ENCODE data around the gene PBRM1. TPM values are rescaled to one million over a fixed set of nuclear protein-coding genes. Genes with fewer than 3 reads are reported as not detected.
A peak's percentile ranks its signal among the peaks of the same experiment; 100 is the strongest.
"Not testable (repeated sequence)": the region's sequence is repeated elsewhere in the genome, so short reads cannot be mapped to it uniquely, and the experiment has no call there.

Gene PBRM1
- total RNA-seq, 1 donor from 2014 or later: 181 TPM

DNA sequence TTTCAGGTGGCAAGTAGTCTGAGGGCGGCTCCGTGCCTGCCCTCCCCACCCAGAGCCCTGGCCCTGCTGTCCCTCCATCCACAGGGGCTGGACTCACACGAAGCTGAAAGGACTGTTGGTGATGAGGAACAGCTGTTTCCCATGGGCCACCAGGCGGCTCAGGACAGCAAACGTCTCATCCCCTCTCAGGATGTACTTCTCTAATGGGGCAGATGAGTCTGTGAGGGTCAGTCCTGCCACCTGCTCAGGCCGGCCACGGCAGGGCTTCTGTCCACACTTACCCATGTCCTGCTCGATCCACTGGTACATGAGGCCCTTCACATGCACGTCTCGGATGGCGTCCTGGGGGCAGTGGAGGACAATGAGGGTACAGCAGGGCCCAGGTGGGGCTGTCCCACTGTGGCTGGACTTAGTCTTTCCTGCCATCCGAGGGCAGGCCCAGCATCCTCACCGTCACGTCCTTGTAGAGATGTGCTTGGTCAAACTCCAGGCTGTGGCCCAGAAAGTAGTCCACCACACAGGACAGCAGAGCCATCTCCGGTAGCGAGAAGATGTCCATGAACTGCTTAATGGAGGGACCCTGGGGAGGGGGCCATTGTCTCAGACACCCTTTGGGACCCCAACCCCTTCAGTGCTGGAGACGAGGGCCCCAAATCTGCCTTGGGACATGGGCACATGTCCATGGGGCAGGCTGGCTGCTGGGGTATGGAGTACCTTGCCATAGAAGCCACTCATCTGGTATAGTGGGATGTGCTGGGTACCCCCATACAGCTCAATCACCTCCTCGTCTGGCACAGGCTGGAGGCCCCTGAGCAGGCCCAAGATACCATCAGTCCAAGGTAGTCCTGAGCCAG, 157.8 kb downstream of the PBRM1 start:
- no peak for FAIRE-seq
- DNase-seq (ENCODE audit: low spot score in 2 of 2): peak; percentile 8 to 15

DNA sequence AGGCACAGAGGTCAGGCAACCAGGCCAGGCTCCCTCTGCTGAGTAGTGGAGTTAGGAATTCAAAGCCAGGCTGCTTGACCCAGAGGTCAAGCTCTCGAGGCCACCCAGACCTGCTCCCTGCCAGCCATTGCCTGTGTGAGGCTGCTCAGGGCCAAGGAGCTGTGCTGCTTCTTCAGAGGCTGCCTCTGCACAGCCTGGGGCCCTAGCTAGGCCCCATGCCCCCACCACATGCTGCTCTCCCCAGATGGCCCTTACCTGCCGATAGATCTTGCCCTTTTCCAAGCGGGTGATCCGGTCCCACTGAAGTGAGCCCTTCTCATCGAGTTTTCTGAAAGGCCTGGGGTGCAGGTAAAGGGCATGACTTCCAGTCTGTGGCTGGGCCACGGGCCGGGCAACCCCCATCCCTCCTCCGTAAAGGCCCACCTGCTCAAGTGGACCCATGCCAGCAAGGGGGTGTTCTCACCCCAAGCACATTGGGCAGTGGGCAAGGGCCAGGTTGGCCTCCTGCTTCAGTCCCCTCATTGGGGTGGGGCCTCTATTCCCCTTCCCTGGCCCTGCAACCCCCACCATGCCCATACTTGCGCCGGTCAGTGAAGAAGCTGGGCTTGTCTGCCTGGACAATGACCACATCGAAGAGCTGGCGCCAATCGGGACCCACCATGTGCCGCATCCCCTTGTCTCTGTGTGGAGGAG, 158.5 kb downstream of the PBRM1 start:
- no peak for FAIRE-seq
- peak in 1 of 2 donors; percentile 11 for DNase-seq (ENCODE audit: low spot score in 2 of 2)

DNA sequence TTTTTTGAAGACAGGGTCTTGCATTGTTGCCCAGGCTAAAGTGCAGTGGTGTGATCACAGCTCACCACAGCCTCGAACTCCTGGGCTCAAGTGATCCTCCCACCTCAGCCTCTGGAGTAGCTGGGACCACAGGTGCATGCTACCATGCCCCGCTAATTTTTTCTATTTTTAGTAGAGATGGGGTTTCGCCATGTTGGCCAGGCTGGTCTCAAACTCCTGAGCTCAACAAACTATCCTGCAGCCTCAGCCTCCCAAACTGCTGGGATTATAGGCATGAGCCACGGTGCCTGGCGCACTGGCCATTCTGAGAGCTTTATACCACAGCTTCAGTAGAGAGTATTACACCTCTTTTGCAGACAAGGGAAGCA, 159.1 kb downstream of the PBRM1 start:
- not testable (repeated sequence) for FAIRE-seq; DNase-seq (ENCODE audit: low spot score in 2 of 2)

DNA sequence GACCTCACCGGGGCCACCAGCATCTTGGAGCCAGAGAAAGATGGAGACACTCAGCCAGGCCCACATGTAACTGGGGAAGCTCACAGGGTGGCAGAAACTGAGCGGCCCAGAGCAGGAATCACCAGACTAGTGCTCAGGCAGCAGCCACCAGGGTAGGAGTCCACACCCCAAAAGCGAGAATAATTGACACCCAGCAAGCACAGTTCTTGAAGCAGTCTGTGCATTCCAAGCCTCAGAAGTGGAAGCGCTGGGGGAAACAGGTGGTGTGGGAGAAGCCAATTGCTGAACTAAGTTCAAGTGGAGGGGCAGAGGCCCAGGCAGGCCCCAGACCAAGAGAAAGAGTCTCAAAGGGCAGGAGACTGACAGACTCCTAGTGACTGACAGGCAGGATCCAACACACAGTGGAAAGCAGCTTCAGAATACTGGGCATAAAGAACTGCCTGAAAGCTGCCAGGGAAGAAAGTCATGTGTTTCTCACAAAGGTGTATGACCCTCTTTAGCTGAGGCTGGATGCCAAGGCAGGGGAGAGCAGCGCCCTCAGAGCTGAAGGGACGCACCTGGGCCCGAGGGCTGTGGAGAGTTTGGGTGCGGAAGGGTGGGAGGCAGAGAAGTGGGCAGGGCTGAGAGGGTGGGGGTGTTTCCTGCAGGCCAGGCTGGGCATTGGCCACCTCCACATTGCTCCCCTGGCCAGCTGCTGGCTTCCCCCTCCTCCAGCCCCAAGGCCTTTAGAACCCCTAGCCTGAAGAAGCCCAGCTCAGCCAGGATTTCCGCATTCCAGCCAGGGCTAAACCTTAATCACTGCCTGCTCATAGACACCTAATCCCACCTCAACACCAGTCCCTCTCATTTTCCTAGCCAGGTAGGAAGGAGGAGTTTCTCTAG, 159.8 kb downstream of the PBRM1 start:
- no peak for DNase-seq (ENCODE audit: low spot score in 2 of 2)
- FAIRE-seq: no peak

GRCh38 chr3:52524752-52525679, 160.7 kb downstream of the PBRM1 start:
- no peak for FAIRE-seq
- DNase-seq (ENCODE audit: low spot score in 2 of 2): no peak

DNA sequence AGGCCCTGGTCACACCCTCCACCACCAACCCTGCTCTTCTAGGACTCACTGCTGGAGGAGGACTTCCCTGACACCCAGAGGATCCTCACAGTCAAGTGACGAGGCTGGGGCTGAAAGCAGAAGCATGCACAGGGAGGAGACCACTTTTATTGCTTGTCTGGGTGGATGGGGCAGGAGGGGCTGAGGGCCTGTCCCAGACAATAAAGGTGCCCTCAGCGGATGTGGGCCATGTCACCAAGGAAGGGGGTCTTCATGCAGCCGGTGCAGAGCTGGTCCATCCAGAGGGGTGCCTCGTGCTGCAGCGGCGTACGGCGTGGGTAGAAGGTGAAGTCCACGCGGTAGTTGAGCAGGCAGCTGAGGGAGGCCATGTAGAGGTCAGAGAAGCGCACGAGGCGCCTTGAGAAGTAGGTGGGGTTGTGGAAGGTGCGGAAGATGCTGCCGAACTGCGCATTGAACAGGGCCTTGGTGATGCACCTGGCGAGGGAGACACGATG, 161.4 kb downstream of the PBRM1 start:
- FAIRE-seq: no peak

DNA sequence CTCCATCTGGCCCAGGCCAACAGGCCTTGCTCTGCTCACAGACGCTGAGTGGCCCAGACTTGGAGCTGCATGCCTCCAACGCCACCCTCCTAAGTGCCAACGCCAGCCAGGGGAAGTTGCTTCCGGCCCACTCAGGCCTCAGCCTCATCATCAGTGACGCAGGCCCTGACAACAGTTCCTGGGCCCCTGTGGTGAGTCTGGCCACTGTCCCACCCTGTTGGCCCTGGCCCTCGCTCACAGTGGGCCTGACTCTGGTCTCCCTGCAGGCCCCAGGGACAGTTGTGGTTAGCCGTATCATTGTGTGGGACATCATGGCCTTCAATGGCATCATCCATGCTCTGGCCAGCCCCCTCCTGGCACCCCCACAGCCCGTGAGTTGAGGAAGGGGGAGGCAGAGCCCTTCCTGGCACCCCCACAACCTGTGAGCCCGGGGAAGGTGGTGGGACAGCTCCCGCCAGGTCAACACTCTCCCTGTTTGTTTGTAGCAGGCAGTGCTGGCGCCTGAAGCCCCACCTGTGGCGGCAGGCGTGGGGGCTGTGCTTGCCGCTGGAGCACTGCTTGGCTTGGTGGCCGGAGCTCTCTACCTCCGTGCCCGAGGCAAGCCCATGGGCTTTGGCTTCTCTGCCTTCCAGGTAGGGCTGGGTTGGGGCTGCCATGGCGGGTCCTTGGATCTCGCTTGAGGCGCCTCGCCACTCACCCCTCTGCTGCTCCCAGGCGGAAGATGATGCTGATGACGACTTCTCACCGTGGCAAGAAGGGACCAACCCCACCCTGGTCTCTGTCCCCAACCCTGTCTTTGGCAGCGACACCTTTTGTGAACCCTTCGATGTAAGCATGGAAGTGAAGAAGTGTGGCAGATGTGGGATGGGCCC, 162.1 kb downstream of the PBRM1 start:
- DNase-seq (ENCODE audit: low spot score in 2 of 2) (no peak), FAIRE-seq (no peak)

More for the DNA sequence above, 161.4 kb downstream of the PBRM1 start:
- DNase-seq (ENCODE audit: low spot score in 2 of 2): no peak

DNA sequence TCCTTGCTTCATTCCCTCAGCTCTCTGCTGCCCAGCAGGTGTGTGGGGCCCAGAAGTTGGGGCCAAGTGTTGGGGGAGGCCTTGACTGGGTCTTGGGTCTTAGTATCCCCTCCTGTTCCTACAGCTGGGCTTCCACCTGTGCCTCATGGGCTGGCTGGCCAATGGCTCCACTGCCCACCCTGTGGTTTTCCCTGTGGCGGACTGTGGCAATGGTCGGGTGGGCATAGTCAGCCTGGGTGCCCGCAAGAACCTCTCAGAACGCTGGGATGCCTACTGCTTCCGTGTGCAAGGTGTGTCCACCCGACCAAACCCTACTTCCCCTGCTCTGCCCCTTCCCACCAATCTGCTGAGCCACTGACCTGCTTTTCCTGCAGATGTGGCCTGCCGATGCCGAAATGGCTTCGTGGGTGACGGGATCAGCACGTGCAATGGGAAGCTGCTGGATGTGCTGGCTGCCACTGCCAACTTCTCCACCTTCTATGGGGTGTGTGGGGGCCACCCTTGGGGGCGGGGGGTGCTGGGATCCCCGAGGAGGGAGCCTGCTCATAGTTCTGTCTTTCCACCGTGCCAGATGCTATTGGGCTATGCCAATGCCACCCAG, 163.0 kb downstream of the PBRM1 start:
- DNase-seq (ENCODE audit: low spot score in 2 of 2) (no peak), FAIRE-seq (no peak)

DNA sequence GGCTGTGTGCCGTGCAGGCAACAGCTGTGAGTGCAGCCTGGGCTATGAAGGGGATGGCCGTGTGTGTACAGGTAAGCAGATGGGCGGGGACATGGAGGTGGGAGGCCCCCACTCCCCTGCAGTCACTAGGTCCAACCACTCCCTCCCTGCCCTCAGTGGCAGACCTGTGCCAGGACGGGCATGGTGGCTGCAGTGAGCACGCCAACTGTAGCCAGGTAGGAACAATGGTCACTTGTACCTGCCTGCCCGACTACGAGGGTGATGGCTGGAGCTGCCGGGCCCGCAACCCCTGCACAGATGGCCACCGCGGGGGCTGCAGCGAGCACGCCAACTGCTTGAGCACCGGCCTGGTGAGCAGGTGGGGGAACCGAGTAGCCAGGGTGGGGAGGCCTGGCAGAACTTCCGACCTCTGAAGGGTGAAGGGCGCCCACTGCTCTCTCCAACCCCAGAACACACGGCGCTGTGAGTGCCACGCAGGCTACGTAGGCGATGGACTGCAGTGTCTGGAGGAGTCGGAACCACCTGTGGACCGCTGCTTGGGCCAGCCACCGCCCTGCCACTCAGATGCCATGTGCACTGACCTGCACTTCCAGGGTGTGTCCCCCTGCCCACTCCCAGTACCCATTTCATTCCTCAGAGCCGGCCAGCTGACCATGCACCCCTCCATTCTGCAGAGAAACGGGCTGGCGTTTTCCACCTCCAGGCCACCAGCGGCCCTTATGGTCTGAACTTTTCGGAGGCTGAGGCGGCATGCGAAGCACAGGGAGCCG, 163.6 kb downstream of the PBRM1 start:
- FAIRE-seq (no peak), DNase-seq (ENCODE audit: low spot score in 2 of 2) (no peak)

GRCh38 chr3:52521488-52521824, 164.3 kb downstream of the PBRM1 start:
- FAIRE-seq (no peak), DNase-seq (ENCODE audit: low spot score in 2 of 2) (no peak)

DNA sequence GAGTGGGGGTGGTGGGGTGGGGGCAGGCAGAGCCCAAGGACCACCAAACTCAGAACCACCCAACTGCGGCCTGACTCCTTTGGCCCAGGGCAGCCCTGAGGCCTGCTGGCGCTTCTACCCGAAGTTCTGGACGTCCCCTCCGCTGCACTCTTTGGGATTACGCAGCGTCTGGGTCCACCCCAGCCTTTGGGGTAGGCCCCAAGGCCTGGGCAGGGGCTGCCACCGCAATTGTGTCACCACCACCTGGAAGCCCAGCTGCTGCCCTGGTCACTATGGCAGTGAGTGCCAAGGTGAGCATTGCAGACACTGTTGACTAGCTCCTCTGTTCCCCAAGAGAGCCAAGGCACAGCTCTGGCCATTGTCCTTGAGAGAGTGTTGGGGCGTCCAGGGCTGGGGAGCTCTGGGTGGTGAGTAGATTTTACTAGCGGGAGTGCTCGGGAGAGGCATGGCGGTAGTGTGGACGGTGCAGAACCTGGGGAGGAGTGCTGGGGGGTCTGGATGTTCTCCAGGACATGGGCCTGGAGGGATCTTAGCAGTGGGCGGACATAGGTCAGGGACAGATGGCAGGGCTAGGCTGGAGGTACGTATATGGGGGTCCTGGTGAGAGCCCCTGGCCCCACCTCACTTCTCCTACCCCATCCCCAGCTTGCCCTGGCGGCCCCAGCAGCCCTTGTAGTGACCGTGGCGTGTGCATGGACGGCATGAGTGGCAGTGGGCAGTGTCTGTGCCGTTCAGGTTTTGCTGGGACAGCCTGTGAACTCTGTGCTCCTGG, 164.8 kb downstream of the PBRM1 start:
- FAIRE-seq: no peak
- DNase-seq (ENCODE audit: low spot score in 2 of 2): no peak

DNA sequence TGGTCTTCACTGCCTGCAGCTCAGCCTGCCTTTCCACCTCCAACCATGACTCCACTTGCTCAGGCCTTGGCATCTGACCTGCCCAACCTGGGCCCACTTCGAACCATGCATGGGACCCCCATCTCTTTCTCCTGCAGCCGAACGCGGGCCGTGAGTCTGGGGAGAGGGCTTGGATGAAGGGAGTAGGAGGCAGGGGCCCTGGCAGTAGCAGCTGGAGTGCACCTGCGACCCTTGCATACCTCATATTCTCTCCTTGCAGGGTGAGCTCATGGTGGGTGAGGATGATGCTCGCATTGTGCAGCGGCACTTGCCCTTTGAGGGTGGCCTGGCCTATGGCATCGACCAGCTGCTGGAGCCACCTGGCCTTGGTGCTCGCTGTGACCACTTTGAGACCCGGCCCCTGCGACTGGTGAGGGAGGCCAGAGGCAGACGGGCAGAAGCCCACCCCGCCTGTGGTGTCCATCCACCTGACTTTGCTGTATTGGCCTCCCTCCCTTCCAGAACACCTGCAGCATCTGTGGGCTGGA, 165.5 kb downstream of the PBRM1 start:
- no peak for DNase-seq (ENCODE audit: low spot score in 2 of 2)
- FAIRE-seq: no peak

DNA sequence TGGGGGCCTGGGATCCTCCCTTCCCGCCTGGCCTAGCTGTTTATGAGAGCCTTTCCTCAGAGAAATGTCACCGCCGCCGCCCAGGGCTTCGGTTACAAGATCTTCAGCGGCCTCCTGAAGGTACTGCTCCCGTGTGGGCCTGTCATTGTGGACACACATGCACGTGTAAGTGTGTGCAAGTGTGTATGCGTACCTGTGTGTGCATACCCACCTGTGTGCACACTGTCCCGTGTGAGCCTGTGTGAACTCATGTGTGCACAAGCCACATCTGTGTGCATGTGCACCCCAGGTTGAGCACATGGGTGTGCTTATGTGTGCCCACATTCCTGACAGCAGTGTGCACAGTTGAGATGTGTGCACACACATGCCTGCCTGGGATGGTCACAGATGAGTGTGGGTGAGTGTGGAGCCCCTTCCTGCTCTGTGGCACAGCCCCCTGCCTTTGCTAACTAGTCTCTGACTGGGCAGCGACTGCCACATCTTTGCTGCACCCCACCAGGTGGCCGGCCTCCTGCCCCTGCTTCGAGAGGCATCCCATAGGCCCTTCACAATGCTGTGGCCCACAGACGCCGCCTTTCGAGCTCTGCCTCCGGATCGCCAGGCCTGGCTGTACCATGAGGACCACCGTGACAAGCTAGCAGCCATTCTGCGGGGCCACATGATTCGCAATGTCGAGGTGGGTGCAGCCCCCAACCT, 166.1 kb downstream of the PBRM1 start:
- FAIRE-seq (no peak), DNase-seq (ENCODE audit: low spot score in 2 of 2) (no peak)

- no peak for FAIRE-seq
These were observed 166.8 kb downstream of the PBRM1 start for GRCh38 chr3:52518723-52519444.

More at GRCh38 chr3:52518723-52519444, 166.8 kb downstream of the PBRM1 start:
- DNase-seq (ENCODE audit: low spot score in 2 of 2): no peak

All from frontal cortex (tissue), 4 donors.